BLaER1 treated with 17β-estradiol and CSF1 and Interleukin-3, amounts not matched to agents 10 nM and 100 nM (cell line): ENCODE measurements around the gene PRPF19.

Experiments
- H3K27ac ChIP-seq, 11 experiments: shearing (Covaris generic); formaldehyde crosslinking; 2 replicates each; pipeline ENCODE4 v1.8.1; 2022
- H3K27me3 ChIP-seq, 11 experiments: shearing (Covaris generic); formaldehyde crosslinking; 2 replicates each; pipeline ENCODE4 v1.8.1; 2022
- H3K36me3 ChIP-seq, 11 experiments: shearing (Covaris generic); formaldehyde crosslinking; 2 replicates each; pipeline ENCODE4 v1.8.1; 2022
- H3K4me1 ChIP-seq, 10 experiments: shearing (Covaris generic); formaldehyde crosslinking; 2 replicates each; pipeline ENCODE4 v1.8.1; 2022
- H3K4me2 ChIP-seq, 11 experiments: shearing (Covaris generic); formaldehyde crosslinking; 2 replicates each; pipeline ENCODE4 v1.8.1; 2022
- H3K4me3 ChIP-seq, 10 experiments: shearing (Covaris generic); formaldehyde crosslinking; 2 replicates each; pipeline ENCODE4 v1.8.1; 2022
- H3K9ac ChIP-seq, 11 experiments: shearing (Covaris generic); formaldehyde crosslinking; 2 replicates each; pipeline ENCODE4 v1.8.1; 2022
- H3K9me3 ChIP-seq, 11 experiments: shearing (Covaris generic); formaldehyde crosslinking; replicated peaks in 1 of 11; 2 replicates each; pipeline ENCODE4 v1.8.1; 2022
- H4K20me1 ChIP-seq, 11 experiments: shearing (Covaris generic); formaldehyde crosslinking; 2 replicates each; pipeline ENCODE4 v1.8.1; 2022
- Cebpa-rat ChIP-seq, 11 experiments: shearing (Covaris generic); IDR thresholded peaks; 2 replicates each; pipeline ENCODE4 v1.8.1; 2022

Gene PRPF19

DNA sequence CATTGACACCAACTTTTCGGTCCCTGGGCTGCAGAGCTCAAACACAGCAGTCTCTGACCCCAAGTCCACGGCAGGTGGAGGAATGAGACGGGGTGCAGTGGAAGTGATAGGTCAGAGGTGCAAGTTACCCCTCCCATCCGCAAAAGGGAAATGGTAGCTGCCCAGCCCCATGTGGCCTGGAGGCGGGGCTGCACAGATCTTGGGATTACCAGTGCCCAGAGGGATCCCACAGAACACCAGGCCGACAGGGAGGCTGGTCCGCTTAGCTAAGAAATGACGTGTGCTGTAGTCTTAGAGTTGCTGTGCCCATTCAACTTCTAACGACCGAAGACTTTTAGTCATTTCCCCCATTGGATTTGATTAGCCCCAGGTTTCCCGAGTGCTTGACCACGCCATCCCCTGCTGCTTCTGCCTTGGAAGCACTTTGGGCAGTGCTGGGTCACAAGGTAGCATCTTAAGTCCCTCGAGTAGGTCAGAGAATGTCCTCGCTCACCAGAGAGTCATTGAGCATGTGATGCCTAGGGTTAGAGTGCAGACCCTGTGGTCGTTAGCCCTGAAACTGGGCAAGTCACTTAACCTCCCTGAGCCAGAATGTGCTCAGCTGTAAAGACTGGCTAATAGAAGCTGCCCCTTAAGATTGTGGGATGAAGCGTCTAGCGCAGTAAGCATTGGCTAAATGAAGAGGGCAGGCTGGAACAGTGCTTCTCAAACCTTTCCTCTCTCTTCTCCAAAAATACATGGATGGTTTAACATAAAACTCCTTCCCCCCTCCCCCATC, 54.9 kb downstream of the PRPF19 start:
- peaks cover 43 to 72% (median 66%) of the 10 kb centered on the region in 11 experiments for H3K36me3 ChIP-seq

DNA sequence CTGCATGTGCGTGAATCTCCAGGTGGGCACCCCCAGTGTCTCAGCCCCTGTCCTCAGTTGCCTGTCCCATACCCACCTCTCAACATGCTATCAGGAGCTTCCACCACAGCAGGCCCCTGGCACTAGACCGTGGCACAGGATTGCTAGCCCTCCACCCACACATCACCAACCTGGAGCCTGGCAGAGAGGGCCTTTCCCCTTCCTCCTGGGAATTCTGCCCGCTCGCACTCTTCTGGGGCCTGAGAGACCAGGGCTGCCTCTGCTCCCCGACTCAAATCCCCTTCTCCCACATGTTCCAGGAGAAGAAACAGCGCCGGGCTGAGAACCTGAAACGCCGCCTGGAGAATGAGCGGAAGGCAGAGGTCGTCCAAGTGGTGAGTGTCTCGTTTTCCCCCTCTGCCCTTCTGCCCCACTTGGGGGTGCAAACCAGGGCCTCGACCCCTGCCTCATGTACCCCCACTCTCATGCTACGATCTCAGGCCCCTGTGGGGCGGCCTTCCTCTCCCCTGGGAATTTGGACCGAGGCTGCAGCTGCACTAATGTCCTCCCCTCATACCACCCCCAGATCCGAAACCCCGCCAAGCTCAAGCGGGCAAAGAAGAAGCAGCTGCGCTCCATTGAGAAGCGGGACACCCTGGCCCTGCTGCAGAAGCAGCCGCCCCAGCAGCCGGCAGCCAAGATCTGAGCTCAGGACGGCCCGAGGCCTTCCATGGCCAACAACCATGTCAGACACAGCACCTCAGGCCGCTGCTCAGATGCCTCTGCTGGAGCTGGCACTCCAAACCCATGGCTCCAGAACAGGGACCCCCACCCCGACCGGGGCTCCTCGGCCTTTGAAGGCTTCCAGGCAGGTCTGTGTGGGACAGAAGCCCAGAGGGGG, 56.5 kb downstream of the PRPF19 start:
- H3K4me2 ChIP-seq: peak overlapping the region in 3 of 11 experiments; percentile 85 to 91 (median 88); a peak in 3 of 22 replicates
- peaks cover 43 to 88% (median 75%) of the 10 kb centered on the region in 11 experiments for H3K36me3 ChIP-seq

More for the DNA sequence above, 54.9 kb downstream of the PRPF19 start:
- H3K4me1 ChIP-seq: peaks cover 49 to 73% (median 64%) of the 10 kb centered on the region in 10 experiments
- peaks cover 0 to 63% (median 30%) of the 10 kb centered on the region in 11 experiments; a peak in 18 of 22 replicates for H4K20me1 ChIP-seq
- no peaks in the 10 kb centered on the region for H3K27me3 ChIP-seq
- no peak overlapping the region for H3K9ac ChIP-seq
- TF ChIP-seq Cebpa-rat (IDR thresholded peaks at IDR 0.05): no peak
- H3K9me3 ChIP-seq: peaks cover 0 to 12% (median 5%) of the 10 kb centered on the region in 11 experiments; a peak in 6 of 22 replicates
- no peak overlapping the region for H3K27ac ChIP-seq
- no peak overlapping the region for H3K4me3 ChIP-seq
- H3K4me2 ChIP-seq: no peak overlapping the region

DNA sequence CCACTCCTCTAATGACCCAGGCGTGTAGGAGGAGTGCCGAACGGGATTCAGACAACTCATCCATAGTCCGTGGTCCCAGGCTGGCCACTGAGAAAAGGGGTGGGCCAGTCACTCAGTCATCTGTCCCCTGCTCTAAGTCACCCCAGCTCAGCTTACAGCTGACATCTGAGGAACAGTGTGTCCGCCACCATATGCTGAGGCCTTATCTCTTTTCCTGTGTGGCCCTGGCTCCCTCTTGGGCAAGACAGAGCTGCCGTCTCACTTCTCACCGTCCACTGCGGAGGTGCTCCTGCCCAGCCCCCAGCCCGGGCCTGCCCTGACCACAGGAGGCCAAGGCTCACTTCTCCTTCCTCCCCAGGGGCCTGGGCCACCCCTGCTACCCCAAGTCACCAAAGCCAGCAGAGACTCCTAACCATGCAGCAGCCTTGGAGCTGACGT, 57.7 kb downstream of the PRPF19 start:
- H3K9me3 ChIP-seq: peaks cover 0 to 12% (median 5%) of the 10 kb centered on the region in 11 experiments; a peak in 6 of 22 replicates
- no peak for TF ChIP-seq Cebpa-rat (IDR thresholded peaks at IDR 0.05)
- peaks cover 0 to 89% (median 54%) of the 10 kb centered on the region in 11 experiments; a peak in 19 of 22 replicates for H4K20me1 ChIP-seq
- H3K36me3 ChIP-seq: peaks cover 43 to 96% (median 76%) of the 10 kb centered on the region in 11 experiments
- H3K4me2 ChIP-seq: peak overlapping the region; percentile 52 to 93 (median 78)
- H3K27ac ChIP-seq: peak overlapping the region in 9 of 11 experiments; percentile 7 to 58 (median 32); a peak in 15 of 22 replicates
- H3K27me3 ChIP-seq: no peaks in the 10 kb centered on the region
- peak overlapping the region in 10 of 11 experiments; percentile 23 to 67 (median 46); a peak in 18 of 22 replicates for H3K9ac ChIP-seq
- peaks cover 43 to 73% (median 62%) of the 10 kb centered on the region in 10 experiments for H3K4me1 ChIP-seq
- H3K4me3 ChIP-seq: peak overlapping the region in 2 of 10 experiments; percentile 4 to 25; a peak in 1 of 20 replicates

More for the DNA sequence above, 56.5 kb downstream of the PRPF19 start:
- Histone ChIP-seq H3K4me3 (no peak overlapping the region), H3K9ac (0 out of 22 replicates have a peak overlapping the region, but pooled peaks of 1 of the 11 experiments have one; percentile 37), H3K9me3 (peaks cover 0 to 12% (median 5%) of the 10 kb centered on the region in 11 experiments; a peak in 6 of 22 replicates), H3K27me3 (no peaks in the 10 kb centered on the region), H4K20me1 (peaks cover 0 to 79% (median 43%) of the 10 kb centered on the region in 11 experiments; a peak in 19 of 22 replicates), H3K27ac (no peak overlapping the region), H3K4me1 (peaks cover 42 to 73% (median 62%) of the 10 kb centered on the region in 10 experiments)
- no peak for TF ChIP-seq Cebpa-rat (IDR thresholded peaks at IDR 0.05)

DNA sequence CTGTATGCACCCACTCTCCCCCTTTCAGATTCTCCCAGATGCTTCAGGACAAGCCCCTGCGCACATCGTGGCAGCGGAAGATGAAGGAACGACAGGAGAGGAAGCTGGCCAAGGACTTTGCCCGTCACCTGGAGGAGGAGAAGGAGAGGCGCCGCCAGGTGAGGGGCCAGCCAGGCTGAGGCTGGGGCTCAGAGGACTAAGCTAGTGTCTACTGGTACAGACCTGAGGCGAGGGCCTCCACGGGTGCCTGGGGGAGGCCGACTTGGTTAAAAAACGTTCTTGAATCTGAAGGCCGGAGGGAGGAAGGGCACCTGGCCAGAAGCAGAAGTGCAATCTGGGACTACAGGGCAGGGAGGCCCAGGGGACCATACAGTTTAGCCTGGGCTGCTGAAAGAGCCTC, 58.5 kb downstream of the PRPF19 start:
- peaks cover 0 to 92% (median 61%) of the 10 kb centered on the region in 11 experiments; a peak in 19 of 22 replicates for H4K20me1 ChIP-seq
- peaks cover 40 to 89% (median 68%) of the 10 kb centered on the region in 11 experiments for H3K36me3 ChIP-seq
- H3K4me3 ChIP-seq: peak overlapping the region in 4 of 10 experiments; percentile 4 to 28 (median 18); a peak in 4 of 20 replicates
- H3K4me2 ChIP-seq: peak overlapping the region; percentile 52 to 93 (median 78)
- no peak for TF ChIP-seq Cebpa-rat (IDR thresholded peaks at IDR 0.05)
- H3K9ac ChIP-seq: peak overlapping the region in 9 of 11 experiments; percentile 34 to 67 (median 47); a peak in 16 of 22 replicates
- H3K4me1 ChIP-seq: peaks cover 48 to 70% (median 60%) of the 10 kb centered on the region in 10 experiments
- no peaks in the 10 kb centered on the region for H3K27me3 ChIP-seq
- H3K9me3 ChIP-seq: peaks cover 0 to 9% (median 5%) of the 10 kb centered on the region in 11 experiments; a peak in 6 of 22 replicates
- H3K27ac ChIP-seq: peak overlapping the region in 9 of 11 experiments; percentile 7 to 58 (median 32); a peak in 13 of 22 replicates

DNA sequence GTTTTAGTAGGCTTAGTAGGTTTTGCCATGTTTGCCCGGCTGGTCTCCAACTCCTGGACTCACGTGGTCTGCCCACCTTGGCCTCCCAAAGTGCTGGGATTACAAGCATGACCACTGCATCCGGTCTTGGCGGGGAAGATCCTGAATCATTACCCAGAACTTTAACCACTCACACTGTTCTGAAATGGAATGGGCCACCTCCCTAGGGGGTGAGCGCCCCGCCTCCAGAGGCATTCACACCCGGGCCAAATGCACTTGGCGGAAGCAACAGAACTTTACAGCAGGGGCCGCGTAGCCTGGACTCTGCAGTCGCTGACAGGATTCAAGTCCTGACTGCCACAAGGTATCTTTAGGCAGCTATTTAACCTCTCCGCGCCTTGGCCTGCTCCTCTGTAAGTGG, 59.1 kb downstream of the PRPF19 start:
- peaks cover 34 to 83% (median 62%) of the 10 kb centered on the region in 11 experiments for H3K36me3 ChIP-seq
- peak overlapping the region in 6 of 11 experiments; percentile 34 to 67 (median 61); a peak in 9 of 22 replicates for H3K9ac ChIP-seq

DNA sequence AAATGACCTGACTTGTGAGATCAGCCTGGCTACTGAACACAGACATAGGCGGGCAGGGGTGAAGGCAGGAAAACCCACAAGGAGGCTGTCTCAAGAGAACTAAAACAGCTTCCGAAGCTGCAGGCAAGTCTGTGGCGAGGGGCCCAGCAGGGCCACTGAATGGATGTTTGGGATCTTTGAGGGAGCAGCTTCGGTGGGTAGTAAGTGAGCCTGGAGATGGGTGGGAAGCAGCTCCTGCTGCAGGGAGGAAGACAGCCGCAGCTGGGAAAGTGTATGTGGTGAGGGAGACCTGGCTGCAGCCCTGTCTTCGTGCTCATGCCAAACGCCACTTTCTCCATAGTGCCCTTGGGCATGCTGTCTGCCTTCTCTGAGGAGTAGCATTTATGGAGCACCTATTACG, 61.0 kb downstream of the PRPF19 start:
- peak overlapping the region; percentile 88 to 100 (median 98) for H3K4me2 ChIP-seq
- TF ChIP-seq Cebpa-rat (IDR thresholded peaks at IDR 0.05): no peak

More for the DNA sequence above, 59.1 kb downstream of the PRPF19 start:
- peak overlapping the region in 2 of 10 experiments; percentile 25 to 28; a peak in 2 of 20 replicates for H3K4me3 ChIP-seq
- H3K9me3 ChIP-seq: peaks cover 0 to 2% (median 0%) of the 10 kb centered on the region in 11 experiments; a peak in 2 of 22 replicates
- peak overlapping the region in 4 of 11 experiments; percentile 21 to 58 (median 44); a peak in 3 of 22 replicates for H3K27ac ChIP-seq
- H4K20me1 ChIP-seq: peaks cover 0 to 98% (median 61%) of the 10 kb centered on the region in 11 experiments; a peak in 19 of 22 replicates
- no peaks in the 10 kb centered on the region for H3K27me3 ChIP-seq
- peaks cover 51 to 69% (median 59%) of the 10 kb centered on the region in 10 experiments for H3K4me1 ChIP-seq
- TF ChIP-seq Cebpa-rat (IDR thresholded peaks at IDR 0.05): no peak
- peak overlapping the region; percentile 52 to 93 (median 78); a peak in 20 of 22 replicates for H3K4me2 ChIP-seq

DNA sequence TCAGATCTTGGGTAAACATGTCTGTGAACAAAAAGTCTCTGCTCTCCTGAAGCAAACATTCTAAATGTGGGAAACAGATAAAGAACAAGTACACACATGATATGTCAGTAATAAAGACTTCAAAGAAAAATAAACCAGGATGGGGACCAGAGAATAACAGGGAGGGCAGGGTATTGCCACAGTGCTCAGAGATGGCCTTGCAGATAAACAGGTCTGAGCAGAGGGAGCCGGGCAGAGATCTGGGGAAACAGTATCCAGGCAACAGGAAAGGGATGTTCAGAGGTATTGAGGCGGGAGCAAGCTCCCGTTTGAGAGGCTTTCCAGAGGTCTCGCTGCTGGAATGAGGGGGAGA, 61.5 kb downstream of the PRPF19 start:
- no peaks in the 10 kb centered on the region for H3K27me3 ChIP-seq
- H3K27ac ChIP-seq: 0 out of 22 replicates have a peak overlapping the region, but pooled peaks of 1 of the 11 experiments have one; percentile 32
- no peaks in the 10 kb centered on the region for H3K9me3 ChIP-seq
- peak overlapping the region; percentile 88 to 100 (median 98) for H3K4me2 ChIP-seq
- H3K36me3 ChIP-seq: peaks cover 10 to 58% (median 37%) of the 10 kb centered on the region in 11 experiments
- H3K9ac ChIP-seq: peak overlapping the region; percentile 4 to 95 (median 87); a peak in 20 of 22 replicates
- peak overlapping the region in 9 of 10 experiments; percentile 85 to 98 (median 94); a peak in 16 of 20 replicates for H3K4me3 ChIP-seq
- TF ChIP-seq Cebpa-rat (IDR thresholded peaks at IDR 0.05): no peak
- H3K4me1 ChIP-seq: peaks cover 59 to 73% (median 66%) of the 10 kb centered on the region in 10 experiments
- H4K20me1 ChIP-seq: peaks cover 0 to 77% (median 61%) of the 10 kb centered on the region in 11 experiments; a peak in 19 of 22 replicates

More for the DNA sequence above, 61.0 kb downstream of the PRPF19 start:
- Histone ChIP-seq H3K27me3 (no peaks in the 10 kb centered on the region), H3K27ac (0 out of 22 replicates have a peak overlapping the region, but pooled peaks of 1 of the 11 experiments have one; percentile 32), H4K20me1 (peaks cover 0 to 82% (median 61%) of the 10 kb centered on the region in 11 experiments; a peak in 19 of 22 replicates), H3K9ac (peak overlapping the region; percentile 4 to 95 (median 87); a peak in 20 of 22 replicates), H3K36me3 (peaks cover 14 to 63% (median 42%) of the 10 kb centered on the region in 11 experiments), H3K9me3 (no peaks in the 10 kb centered on the region), H3K4me3 (peak overlapping the region in 8 of 10 experiments; percentile 85 to 98 (median 94); a peak in 16 of 20 replicates), H3K4me1 (peaks cover 59 to 75% (median 66%) of the 10 kb centered on the region in 10 experiments)
